ENCODE results near the gene MICAL2. TPM values are rescaled to one million over a fixed set of nuclear protein-coding genes. Genes with fewer than 3 reads are reported as not detected.

MICAL2 gene
- total and polyA plus RNA-seq, 10 of the 15 experiments (the other 5 are each of a cell fraction or from before 2014, with no cell fraction given), result 0.90 to 5.6 (median 2.4) TPM

DNA sequence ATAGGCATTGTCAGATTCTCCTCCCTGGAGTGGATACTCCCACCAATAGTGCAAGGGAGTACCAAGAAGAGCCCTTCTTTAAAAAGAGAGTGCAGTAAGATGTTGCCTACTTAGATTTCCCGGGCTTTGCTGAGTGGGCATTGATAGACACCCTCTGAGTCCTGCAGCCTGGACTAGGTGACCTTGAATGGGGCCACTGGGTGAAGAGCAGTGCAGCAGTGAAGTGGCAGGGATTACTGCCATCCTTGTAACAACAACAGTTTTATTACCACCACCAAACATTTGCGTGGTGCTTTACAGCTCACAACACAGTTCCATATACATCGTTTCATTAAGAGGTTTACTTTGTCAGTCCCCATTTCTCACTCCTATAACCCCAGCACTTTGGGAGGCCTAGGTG is 59.4 kb downstream of the MICAL2 start:
- no peak for FAIRE-seq
- Histone ChIP-seq H3K36me3 (ENCODE audit: control insufficient read depth in 2 of 2, insufficient read depth in 2 of 2, low read length in 1 of 2) (no peaks in the 10 kb centered on the region), H3K9ac (ENCODE audit: control insufficient read depth, insufficient read depth, low read length) (no peak overlapping the region), H3K4me2 (ENCODE audit: control insufficient read depth, insufficient read depth) (no peak overlapping the region), H3K4me3 (no peak overlapping the region), H2AFZ (ENCODE audit: control insufficient read depth, low read depth, low read length) (no peak overlapping the region), H3K4me1 (ENCODE audit: control insufficient read depth, insufficient read depth, low read length) (peaks cover 3% of the 10 kb centered on the region), H4K20me1 (ENCODE audit: control insufficient read depth, insufficient read depth) (no peaks in the 10 kb centered on the region), H3K27me3 (replicated peaks in 1 of 2; ENCODE audit: control insufficient read depth in 2 of 2, insufficient read depth in 2 of 2, low read length in 1 of 2) (no peaks in the 10 kb centered on the region), H3K27ac (ENCODE audit: control insufficient read depth, insufficient read depth) (no peak overlapping the region), H3K9me3 (replicated peaks; ENCODE audit: control insufficient read depth, insufficient read depth, low read length) (peaks cover 1% of the 10 kb centered on the region; the same call in 1 of the 3 replicates), H3K79me2 (ENCODE audit: control insufficient read depth, insufficient read depth, low read length) (no peaks in the 10 kb centered on the region)
- ChIA-PET SMC1A (ENCODE audit: uncharacterized antibody, unreplicated experiment) (no interaction called here), RAD21 (ENCODE audit: unreplicated experiment) (no interaction called here), CTCF (interaction anchor here (0.7 kb wide), 1 partner anchor 55 kb away, joined by 3 read pairs; no protein-coding TSS in a partner anchor), POLR2A (no interaction called here)
- ATAC-seq, result no peak
- DNase-seq (ENCODE audit: low read depth, low spot score), result no peak
- intact Hi-C loops (cut with micrococcal nuclease; ENCODE audit: unreplicated experiment) (no loop called here), in situ Hi-C loops (cut with MboI) (no loop called here)
- 84% methylated on average over 3 of the region's 3 CpGs for WGBS (ENCODE audit: insufficient coverage, insufficient replicate concordance, low lambda C conversion rate, missing lambda C conversion rate)
- BruUV-seq (replicated peaks), result no TSS peak
- TF ChIP-seq ZNF384 (IDR thresholded peaks at IDR 0.05; ENCODE audit: borderline replicate concordance, low read depth, low read length) (no peak), NRF1 (conservative IDR thresholded peaks at IDR 0.05; ENCODE audit: low read depth, low read length) (no peak), ZBED1 (IDR thresholded peaks at IDR 0.05; ENCODE audit: borderline replicate concordance) (no peak), BMI1 (IDR thresholded peaks at IDR 0.05; ENCODE audit: borderline replicate concordance) (no peak), WRNIP1 (IDR thresholded peaks at IDR 0.05; ENCODE audit: borderline replicate concordance, low read depth, low read length) (no peak), POLR2AphosphoS2 (IDR thresholded peaks at IDR 0.05; ENCODE audit: low read depth, low read length) (no peak), FOXK2 (IDR thresholded peaks at IDR 0.05) (no peak), NR2F1 (conservative IDR thresholded peaks at IDR 0.05) (no peak), NR2C1 (IDR thresholded peaks at IDR 0.05) (no peak), HCFC1 (IDR thresholded peaks at IDR 0.05; ENCODE audit: low read length) (no peak), CHD1 (IDR thresholded peaks at IDR 0.05; ENCODE audit: low read depth, low read length) (no peak)
- TF ChIP-seq, protein P1, sequence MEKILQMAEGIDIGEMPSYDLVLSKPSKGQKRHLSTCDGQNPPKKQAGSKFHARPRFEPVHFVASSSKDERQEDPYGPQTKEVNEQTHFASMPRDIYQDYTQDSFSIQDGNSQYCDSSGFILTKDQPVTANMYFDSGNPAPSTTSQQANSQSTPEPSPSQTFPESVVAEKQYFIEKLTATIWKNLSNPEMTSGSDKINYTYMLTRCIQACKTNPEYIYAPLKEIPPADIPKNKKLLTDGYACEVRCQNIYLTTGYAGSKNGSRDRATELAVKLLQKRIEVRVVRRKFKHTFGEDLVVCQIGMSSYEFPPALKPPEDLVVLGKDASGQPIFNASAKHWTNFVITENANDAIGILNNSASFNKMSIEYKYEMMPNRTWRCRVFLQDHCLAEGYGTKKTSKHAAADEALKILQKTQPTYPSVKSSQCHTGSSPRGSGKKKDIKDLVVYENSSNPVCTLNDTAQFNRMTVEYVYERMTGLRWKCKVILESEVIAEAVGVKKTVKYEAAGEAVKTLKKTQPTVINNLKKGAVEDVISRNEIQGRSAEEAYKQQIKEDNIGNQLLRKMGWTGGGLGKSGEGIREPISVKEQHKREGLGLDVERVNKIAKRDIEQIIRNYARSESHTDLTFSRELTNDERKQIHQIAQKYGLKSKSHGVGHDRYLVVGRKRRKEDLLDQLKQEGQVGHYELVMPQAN (conservative IDR thresholded peaks at IDR 0.05), result no peak
- TF ChIP-seq, protein P2, sequence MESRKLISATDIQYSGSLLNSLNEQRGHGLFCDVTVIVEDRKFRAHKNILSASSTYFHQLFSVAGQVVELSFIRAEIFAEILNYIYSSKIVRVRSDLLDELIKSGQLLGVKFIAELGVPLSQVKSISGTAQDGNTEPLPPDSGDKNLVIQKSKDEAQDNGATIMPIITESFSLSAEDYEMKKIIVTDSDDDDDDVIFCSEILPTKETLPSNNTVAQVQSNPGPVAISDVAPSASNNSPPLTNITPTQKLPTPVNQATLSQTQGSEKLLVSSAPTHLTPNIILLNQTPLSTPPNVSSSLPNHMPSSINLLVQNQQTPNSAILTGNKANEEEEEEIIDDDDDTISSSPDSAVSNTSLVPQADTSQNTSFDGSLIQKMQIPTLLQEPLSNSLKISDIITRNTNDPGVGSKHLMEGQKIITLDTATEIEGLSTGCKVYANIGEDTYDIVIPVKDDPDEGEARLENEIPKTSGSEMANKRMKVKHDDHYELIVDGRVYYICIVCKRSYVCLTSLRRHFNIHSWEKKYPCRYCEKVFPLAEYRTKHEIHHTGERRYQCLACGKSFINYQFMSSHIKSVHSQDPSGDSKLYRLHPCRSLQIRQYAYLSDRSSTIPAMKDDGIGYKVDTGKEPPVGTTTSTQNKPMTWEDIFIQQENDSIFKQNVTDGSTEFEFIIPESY (IDR thresholded peaks at IDR 0.05), result no peak
- TF ChIP-seq, protein P3, sequence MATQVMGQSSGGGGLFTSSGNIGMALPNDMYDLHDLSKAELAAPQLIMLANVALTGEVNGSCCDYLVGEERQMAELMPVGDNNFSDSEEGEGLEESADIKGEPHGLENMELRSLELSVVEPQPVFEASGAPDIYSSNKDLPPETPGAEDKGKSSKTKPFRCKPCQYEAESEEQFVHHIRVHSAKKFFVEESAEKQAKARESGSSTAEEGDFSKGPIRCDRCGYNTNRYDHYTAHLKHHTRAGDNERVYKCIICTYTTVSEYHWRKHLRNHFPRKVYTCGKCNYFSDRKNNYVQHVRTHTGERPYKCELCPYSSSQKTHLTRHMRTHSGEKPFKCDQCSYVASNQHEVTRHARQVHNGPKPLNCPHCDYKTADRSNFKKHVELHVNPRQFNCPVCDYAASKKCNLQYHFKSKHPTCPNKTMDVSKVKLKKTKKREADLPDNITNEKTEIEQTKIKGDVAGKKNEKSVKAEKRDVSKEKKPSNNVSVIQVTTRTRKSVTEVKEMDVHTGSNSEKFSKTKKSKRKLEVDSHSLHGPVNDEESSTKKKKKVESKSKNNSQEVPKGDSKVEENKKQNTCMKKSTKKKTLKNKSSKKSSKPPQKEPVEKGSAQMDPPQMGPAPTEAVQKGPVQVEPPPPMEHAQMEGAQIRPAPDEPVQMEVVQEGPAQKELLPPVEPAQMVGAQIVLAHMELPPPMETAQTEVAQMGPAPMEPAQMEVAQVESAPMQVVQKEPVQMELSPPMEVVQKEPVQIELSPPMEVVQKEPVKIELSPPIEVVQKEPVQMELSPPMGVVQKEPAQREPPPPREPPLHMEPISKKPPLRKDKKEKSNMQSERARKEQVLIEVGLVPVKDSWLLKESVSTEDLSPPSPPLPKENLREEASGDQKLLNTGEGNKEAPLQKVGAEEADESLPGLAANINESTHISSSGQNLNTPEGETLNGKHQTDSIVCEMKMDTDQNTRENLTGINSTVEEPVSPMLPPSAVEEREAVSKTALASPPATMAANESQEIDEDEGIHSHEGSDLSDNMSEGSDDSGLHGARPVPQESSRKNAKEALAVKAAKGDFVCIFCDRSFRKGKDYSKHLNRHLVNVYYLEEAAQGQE (IDR thresholded peaks at IDR 0.05; ENCODE audit: low read depth, low read length), result no peak
- TF ChIP-seq, protein P4, sequence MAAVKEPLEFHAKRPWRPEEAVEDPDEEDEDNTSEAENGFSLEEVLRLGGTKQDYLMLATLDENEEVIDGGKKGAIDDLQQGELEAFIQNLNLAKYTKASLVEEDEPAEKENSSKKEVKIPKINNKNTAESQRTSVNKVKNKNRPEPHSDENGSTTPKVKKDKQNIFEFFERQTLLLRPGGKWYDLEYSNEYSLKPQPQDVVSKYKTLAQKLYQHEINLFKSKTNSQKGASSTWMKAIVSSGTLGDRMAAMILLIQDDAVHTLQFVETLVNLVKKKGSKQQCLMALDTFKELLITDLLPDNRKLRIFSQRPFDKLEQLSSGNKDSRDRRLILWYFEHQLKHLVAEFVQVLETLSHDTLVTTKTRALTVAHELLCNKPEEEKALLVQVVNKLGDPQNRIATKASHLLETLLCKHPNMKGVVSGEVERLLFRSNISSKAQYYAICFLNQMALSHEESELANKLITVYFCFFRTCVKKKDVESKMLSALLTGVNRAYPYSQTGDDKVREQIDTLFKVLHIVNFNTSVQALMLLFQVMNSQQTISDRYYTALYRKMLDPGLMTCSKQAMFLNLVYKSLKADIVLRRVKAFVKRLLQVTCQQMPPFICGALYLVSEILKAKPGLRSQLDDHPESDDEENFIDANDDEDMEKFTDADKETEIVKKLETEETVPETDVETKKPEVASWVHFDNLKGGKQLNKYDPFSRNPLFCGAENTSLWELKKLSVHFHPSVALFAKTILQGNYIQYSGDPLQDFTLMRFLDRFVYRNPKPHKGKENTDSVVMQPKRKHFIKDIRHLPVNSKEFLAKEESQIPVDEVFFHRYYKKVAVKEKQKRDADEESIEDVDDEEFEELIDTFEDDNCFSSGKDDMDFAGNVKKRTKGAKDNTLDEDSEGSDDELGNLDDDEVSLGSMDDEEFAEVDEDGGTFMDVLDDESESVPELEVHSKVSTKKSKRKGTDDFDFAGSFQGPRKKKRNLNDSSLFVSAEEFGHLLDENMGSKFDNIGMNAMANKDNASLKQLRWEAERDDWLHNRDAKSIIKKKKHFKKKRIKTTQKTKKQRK (IDR thresholded peaks at IDR 0.05; ENCODE audit: low read depth, low read length), result no peak
